Activated T-cell treated with anti-CD3 and anti-CD28 coated beads for 4 hours (primary cell): ENCODE data around the gene TRAF4.
"Not testable (repeated sequence)": the region's sequence is repeated elsewhere in the genome, so short reads cannot be mapped to it uniquely, and the experiment has no call there.

Experiments
- DNase-seq: peaks from one replicate; pipeline ENCODE4 v3.0.0-alpha.2; 2020

The TRAF4 gene

DNA sequence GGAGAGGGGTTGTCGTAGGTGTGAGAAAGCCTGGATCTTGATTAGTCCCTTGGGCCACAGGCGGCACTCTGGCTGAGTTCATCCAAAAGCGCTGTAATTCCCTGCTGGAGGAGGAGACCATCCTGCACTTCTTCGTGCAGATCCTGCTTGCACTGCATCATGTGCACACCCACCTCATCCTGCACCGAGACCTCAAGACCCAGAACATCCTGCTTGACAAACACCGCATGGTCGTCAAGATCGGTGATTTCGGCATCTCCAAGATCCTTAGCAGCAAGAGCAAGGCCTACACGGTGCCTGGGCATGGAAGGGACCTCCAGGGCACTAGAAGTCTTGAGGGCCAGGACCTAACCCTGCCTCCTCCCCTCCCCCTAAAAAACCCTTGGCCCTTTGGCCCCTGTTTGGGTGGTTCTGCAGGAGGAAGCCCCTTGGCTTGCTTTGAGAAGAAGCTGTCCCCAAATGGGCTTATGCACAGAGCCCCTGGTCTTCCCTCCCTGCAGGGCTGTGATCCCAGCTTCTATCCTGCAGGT lies 9.0 kb upstream of the TRAF4 start:
- no peak for DNase-seq

DNA sequence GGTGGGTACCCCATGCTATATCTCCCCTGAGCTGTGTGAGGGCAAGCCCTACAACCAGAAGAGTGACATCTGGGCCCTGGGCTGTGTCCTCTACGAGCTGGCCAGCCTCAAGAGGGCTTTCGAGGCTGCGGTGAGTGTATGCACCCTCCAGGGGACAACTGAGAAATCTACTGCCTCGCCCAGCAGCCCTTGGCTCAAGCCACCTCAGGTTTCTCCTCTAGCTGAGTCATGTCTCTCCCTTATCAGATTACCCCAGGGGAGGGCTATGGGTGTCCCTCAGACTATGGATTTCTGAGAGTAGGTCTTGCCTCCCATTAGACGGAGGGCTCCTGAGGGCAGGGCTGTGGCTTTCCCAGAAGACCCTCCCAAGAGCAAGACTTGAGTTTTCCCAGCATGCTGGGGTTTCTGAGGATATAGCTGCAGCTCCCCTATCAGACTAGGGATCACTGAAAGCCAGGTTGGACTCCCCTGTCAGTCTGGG lies 8.5 kb upstream of the TRAF4 start:
- DNase-seq: no peak

DNA sequence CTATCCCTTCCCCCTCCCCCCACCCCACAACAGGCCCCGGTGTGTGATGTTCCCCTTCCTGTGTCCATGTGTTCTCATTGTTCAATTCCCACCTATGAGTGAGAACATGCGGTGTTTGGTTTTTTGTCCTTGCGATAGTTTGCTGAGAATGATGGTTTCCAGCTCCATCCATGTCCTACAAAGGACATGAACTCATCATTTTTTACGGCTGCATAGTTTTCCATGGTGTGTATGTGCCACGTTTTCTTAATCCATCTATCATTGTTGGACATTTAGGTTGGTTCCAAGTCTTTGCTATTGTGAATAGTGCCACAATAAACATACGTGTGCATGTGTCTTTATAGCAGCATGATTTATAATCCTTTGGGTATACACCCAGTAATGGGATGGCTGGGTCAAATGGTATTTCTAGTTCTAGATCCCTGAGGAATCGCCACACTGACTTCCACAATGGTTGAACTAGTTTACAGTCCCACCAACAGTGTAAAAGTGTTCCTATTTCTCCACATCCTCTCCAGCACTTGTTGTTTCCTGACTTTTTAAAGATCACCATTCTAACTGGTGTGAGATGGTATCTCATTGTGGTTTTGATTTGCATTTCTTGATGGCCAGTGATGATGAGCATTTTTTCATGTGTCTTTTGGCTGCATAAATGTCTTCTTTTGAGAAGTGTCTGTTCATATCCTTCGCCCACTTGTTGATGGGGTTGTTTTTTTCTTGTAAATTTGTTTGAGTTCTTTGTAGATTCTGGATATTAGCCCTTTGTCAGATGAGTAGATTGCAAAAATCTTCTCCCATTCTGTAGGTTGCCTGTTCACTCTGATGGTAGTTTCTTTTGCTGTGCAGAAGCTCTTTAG lies 7.7 kb upstream of the TRAF4 start:
- not testable (repeated sequence) for DNase-seq

DNA sequence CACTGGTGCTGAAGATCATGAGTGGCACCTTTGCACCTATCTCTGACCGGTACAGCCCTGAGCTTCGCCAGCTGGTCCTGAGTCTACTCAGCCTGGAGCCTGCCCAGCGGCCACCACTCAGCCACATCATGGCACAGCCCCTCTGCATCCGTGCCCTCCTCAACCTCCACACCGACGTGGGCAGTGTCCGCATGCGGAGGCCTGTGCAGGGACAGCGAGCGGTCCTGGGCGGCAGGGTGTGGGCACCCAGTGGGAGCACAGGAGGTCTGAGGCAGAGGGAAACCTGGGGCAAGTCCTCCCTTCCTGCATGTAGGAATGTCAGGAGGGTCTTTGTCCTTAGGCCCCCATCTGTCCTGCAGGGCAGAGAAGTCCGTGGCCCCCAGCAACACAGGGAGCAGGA lies 6.5 kb upstream of the TRAF4 start:
- no peak for DNase-seq

DNA sequence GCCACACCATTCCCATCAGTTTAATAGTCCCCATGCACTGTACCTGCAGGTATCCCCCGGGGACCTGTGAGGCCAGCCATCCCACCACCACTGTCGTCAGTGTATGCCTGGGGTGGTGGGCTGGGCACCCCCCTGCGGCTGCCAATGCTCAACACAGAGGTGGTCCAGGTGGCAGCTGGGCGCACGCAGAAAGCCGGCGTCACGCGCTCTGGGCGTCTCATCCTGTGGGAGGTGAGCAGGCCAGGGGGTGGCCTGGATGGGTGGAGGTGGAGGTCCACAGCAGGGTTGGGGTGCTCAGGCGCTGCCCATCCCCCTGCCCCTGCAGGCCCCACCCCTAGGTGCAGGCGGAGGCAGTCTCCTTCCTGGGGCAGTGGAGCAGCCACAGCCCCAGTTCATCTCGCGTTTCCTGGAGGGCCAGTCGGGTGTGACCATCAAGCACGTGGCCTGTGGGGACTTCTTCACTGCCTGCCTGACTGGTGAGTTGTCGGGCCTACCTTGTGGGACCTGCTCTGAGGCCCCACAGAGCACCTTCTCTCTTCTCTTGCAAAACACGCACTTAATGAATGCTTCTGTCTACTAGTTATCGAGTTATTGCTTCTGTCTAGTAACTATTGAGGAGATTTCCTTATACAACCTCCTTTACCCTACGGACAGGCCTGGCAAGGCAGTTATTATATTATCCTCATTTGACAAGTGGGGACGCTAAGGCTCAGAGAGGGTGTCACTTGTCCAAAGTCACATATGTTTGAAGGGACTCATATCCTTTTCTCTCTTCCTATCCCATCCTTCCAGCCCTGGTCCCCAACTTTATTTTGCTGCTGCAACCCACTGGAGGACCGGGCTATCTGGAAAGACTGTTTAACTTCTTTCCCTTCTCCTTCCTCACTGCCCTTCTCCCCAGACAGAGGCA lies 5.8 kb upstream of the TRAF4 start:
- DNase-seq: no peak

DNA sequence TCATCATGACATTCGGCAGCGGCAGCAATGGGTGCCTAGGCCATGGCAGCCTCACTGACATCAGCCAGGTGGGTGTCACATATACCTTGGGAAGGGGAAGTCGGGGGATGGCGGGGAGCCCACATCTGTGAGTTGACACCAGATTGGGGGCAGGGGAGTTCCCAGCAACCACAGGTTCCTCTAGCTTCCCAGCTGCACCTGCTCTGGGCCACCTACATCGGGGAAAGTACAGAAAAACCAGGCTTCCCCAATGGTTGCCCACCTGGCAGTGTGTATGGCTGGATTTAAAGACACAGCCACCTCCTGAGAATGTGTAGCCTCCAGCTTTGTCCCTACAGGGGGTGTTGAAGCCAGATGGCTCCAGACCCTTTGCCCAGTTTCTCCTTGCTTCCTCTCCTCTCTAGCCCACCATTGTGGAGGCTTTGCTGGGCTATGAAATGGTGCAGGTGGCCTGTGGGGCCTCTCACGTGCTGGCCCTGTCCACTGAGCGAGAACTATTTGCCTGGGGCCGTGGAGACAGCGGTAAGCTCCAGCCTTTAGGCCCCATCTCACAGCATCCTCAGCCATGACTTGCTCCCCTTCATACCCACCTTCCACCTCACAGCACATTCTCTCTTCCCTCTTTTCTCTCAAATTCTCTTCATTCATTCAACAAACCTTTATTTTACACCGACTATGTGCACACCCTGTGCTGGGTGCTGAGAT lies 5.0 kb upstream of the TRAF4 start:
- peak; percentile 62 for DNase-seq

DNA sequence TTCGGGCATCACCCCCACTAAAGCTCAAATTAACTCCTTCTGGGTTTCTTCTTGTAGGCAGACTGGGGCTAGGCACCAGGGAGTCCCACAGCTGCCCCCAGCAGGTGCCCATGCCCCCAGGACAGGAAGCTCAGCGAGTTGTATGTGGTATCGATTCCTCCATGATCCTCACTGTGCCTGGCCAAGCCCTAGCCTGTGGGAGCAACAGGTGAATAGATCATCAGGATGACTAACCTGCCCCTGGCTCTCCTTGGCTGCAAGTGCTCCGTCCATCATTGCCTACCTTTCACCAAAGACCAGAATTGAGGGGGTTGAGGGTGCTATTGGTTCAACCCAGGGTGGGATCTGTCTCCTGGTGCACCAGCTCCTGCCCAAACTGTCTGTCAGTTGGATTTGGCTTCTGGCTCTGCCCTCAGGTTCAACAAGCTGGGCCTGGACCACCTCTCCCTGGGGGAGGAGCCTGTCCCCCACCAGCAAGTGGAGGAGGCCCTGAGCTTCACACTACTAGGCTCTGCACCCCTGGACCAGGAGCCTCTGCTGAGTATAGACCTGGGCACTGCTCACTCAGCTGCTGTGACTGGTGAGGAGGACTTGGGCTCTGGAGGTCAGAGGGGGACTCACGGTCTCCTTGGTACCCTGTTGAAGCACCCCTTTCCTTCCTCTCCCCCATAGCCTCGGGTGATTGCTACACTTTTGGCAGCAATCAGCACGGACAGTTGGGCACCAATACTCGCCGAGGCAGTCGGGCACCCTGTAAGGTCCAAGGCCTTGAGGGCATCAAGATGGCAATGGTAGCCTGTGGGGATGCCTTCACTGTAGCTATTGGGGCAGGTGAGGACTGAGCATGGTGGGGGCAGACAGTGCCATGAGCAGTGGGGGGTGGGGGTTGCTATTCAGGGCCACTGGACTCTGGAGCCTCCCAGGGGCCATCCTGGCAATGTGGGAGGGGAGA lies 3.1 kb upstream of the TRAF4 start:
- DNase-seq: no peak

DNA sequence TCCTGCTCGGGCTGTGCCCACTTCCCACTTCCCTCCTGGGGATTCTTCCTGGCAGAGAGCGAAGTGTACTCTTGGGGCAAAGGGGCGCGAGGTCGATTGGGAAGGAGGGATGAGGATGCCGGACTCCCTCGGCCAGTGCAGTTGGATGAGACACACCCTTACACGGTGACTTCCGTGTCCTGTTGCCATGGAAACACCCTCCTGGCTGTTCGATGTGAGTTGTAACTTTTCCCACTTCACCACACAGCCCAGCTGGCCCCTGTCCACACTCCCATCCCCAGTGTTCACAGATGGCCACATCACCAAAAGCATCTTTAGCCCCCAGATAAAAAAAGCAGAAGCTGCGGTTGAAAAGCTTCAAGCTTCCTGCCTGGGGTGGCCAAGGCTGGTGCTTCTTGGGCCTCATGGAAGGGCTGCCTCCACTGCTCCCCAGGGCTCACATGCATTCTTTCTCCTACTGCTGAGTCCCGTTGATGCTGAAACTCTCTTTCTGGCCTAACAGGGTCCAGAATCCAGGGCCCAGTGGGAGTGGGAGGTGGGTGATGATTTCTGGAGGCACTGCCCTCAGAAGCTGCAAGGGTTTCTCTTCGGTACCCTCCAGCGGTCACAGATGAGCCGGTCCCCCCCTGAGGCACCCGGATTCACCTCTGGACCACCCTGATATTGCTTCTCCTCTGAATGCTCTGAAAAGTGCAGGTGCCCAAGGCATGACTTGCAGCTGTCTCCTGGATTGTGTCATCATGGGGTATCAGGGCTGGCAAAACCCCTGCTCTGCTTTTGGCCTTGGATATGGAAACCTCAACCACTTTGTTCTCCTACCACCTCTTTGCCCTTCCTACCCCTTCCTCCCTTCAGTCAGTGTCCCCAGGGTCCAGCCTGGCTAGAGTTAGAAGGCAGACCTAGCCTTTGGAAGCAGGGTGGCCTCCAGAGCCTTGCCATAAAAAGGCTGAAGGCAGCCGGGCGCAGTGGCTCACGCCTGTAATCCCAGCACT lies 2.2 kb upstream of the TRAF4 start:
- DNase-seq: no peak

DNA sequence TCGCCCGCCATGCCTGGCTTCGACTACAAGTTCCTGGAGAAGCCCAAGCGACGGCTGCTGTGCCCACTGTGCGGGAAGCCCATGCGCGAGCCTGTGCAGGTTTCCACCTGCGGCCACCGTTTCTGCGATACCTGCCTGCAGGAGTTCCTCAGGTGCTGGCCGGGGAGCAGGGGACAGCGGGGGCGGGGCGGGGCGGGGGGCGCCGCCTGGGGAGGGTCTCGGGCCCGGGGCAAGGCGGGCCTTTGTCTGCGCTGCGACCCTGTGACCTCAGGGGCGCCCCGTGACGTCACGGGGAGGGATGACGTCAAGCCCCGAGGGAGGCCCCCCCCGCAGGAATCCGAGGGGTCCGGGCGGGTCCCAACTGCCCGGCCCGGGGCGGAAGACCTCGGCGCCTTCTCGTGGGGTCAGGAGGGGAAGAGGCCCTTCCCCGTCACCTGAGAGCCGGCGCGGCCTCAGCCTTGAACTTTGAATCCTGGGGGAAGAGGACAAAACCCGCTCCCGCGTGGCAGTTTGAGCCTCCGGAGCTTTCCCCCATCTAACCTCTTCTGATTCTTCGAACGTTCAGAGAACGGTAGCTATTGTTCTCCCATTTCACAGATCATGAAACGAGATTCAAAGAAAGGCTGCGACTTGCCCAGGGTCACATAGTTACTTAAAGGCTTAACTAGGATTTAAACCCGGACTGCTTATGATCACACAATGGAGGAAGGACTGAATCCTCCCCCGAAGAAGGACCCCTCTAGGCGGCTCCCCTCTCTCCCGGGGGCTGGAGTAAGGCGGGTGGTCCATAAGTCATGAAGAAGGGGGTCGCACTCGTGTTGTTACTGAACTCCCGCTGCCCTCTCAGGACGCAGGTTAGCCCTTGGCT lies 527 bp downstream of the TRAF4 start:
- DNase-seq: peak; percentile 75

DNA sequence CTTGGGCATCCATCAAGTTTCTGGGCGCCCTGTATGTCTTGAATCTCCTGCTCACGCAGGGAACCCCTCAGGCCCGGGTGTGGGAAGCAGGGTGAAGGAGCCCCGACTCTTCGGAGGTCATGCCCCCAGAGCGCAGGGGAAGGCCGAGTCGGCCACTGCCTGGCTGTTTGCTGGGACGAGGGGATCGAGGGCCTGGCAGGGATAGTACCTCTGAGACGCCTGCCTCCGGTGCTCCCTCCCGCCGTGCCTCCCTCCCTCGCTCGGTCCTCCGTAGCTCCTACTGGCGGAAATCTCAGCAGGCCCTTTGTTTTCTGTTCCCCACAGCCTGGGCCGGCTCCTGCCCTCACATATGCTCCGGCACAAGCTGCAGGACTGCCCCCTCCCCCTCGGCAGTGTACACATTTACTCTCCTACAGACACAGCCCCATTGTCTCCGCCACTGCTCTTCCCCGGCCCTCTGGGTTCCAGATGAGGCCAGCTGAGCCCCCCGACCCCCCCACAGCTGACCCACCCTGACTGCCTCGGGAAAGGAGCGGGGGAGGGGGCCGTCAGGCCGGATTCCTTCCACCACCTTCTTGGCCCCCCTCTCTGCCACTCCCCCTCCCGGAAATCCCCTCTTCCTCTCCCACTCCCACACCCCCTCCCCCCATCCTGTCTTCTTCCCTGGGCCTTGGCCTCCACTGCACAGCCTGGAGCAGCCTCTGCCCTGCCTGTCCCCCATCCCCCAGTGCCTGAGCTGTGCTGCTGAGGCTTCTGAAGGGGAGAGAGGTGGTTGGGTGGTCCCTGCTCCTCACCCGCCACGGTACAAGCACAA lies 1.4 kb downstream of the TRAF4 start:
- no peak for DNase-seq

DNA sequence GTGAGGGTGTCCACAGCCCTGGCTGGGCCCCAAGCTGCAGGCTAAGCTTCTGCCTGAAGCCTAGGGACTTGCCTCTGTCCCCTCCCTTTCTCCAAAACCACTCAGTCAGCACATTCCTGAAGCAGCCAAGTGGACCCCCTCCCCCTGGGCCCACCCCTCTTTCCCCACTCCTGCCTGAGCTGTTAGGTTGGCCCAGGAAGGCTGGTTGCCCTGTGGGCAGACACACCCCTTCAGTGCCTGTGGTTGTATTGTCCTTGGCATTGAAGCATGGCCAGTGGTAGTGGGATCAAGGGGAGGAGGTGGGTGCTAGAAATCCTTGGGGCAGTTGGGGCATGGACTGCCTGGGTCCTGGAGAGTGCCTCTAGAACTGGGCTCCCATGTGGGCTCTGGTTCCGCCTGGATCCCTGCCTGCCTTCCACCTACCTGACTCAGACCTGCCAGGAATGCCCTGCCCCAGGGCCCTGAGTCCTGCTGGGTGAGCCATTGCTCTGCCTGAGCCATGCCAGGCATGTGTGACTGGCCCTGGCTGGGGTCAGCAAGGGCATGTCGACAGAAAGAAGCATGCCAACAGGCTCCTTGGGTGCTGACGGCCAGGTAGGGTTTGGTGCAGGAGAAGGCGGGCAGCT lies 2.1 kb downstream of the TRAF4 start:
- no peak for DNase-seq

DNA sequence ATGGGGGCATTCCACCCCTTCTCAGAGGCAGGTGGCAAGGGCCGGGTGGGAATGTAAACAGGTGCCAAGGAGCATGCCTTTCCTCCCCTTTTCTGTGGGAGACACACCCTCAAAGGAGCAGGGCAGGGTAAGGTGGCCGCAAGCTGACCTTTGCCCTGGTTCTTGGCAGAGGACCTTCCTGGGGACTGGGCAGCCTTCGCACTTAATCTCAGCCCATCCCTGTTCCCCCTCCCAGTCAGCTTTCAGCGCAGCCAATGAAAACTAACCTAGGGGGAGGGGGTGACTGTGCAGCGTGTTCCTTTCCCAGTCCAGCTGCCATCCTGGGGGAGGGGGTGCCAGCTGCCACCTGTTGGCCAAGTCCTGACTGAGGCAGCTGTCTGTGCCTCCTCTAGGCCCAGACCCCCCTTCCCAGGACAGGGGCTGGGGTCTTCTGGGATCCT lies 2.8 kb downstream of the TRAF4 start:
- DNase-seq: no peak

DNA sequence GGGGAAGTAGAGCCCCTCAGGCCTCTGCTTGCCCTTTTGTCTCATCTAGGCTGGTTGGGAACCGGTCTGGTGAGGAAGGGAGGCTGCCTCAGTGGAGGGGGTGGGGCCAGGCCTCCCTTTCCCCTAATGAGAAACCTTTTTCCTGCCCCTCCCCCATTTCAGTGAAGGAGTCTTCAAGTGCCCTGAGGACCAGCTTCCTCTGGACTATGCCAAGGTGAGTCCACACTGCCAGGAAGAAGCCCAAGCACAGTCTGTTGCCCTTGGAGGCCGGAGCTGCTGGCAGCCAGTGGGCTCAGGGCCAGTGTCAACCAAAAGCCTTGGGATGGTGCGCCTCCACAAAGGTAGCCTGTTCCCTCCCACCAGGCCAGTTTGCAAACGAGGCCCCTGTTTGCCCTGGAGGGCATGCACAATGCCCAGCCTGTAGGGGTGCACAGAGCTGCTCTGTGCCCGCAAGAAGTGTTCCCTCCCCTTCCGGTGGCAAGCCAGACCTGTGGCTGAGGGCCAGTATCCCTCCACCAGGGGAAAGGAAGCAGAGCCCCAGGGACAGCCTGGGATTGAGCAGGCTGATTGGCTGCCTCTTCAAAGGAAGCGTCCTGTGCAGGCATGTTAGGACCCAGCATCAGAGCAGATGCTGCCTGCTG lies 3.4 kb downstream of the TRAF4 start:
- DNase-seq: no peak

DNA sequence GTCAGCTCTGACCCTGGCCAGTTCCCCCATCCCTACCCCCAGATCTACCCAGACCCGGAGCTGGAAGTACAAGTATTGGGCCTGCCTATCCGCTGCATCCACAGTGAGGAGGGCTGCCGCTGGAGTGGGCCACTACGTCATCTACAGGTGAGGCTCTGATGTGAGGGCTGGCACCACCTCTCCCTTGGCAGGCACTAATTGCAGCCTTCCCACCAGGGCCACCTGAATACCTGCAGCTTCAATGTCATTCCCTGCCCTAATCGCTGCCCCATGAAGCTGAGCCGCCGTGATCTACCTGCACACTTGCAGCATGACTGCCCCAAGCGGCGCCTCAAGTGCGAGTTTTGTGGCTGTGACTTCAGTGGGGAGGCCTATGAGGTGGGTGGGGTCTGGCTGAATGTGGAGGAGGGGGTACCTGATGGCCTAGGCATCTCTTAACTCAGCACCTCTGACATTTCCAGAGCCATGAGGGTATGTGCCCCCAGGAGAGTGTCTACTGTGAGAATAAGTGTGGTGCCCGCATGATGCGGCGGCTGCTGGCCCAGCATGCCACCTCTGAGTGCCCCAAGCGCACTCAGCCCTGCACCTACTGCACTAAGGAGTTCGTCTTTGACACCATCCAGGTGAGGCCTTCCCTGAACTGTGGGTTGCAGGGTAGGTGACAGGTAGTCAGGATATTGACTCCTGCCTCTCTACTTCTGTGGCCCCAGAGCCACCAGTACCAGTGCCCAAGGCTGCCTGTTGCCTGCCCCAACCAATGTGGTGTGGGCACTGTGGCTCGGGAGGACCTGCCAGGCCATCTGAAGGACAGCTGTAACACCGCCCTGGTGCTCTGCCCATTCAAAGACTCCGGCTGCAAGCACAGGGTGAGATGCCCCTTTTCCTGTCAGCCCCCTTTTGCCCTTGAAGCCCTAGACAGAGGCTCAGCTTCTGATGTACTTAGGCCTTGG lies 4.3 kb downstream of the TRAF4 start:
- DNase-seq: no peak

DNA sequence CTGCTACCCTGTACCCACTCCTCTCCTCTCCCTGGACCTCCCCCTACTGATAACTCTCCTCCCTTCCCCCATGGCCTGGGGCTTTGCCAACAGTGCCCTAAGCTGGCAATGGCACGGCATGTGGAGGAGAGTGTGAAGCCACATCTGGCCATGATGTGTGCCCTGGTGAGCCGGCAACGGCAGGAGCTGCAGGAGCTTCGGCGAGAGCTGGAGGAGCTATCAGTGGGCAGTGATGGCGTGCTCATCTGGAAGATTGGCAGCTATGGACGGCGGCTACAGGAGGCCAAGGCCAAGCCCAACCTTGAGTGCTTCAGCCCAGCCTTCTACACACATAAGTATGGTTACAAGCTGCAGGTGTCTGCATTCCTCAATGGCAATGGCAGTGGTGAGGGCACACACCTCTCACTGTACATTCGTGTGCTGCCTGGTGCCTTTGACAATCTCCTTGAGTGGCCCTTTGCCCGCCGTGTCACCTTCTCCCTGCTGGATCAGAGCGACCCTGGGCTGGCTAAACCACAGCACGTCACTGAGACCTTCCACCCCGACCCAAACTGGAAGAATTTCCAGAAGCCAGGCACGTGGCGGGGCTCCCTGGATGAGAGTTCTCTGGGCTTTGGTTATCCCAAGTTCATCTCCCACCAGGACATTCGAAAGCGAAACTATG lies 5.2 kb downstream of the TRAF4 start:
- DNase-seq: no peak
